ENCODE data around the gene ASB16.

Gene ASB16

GRCh38 chr17:44209786-44210341 is 39.4 kb downstream of the ASB16 start:
- DNase-seq (ENCODE audit: low spot score): no peak

- peak; percentile 90 for DNase-seq (ENCODE audit: low spot score)
Measured at GRCh38 chr17:44210342-44211192, 40.1 kb downstream of the ASB16 start.

- no peak for DNase-seq (ENCODE audit: low spot score)
Measured at GRCh38 chr17:44211281-44212265, 41.1 kb downstream of the ASB16 start.

- no peak for DNase-seq (ENCODE audit: low spot score)
Measured at GRCh38 chr17:44212507-44213402, 42.3 kb downstream of the ASB16 start.

GRCh38 chr17:44213403-44214229 is 43.1 kb downstream of the ASB16 start:
- DNase-seq (ENCODE audit: low spot score): no peak

- DNase-seq (ENCODE audit: low spot score): no peak
Measured at GRCh38 chr17:44214230-44214494, 43.7 kb downstream of the ASB16 start.

GRCh38 chr17:44214896-44215295 is 44.4 kb downstream of the ASB16 start:
- no peak for DNase-seq (ENCODE audit: low spot score)

GRCh38 chr17:44216173-44216572 is 45.7 kb downstream of the ASB16 start:
- no peak for DNase-seq (ENCODE audit: low spot score)

- DNase-seq (ENCODE audit: low spot score): no peak
Measured at GRCh38 chr17:44216694-44217093, 46.2 kb downstream of the ASB16 start.

GRCh38 chr17:44217738-44218343 is 47.3 kb downstream of the ASB16 start:
- no peak for DNase-seq (ENCODE audit: low spot score)

- DNase-seq (ENCODE audit: low spot score): peak; percentile 93
Measured at GRCh38 chr17:44218344-44219107, 48.0 kb downstream of the ASB16 start.

- peak; percentile 25 for DNase-seq (ENCODE audit: low spot score)
Measured at GRCh38 chr17:44219108-44219615, 48.7 kb downstream of the ASB16 start.

GRCh38 chr17:44219616-44220212 is 49.2 kb downstream of the ASB16 start, which contains the start of gene UBTF:
UBTF (minus strand) TSS chr17:44219675; CDS start chr17:44218229, 1,446 bp downstream.
- DNase-seq (ENCODE audit: low spot score): peak; percentile 71

GRCh38 chr17:44220213-44221083 is 49.9 kb downstream of the ASB16 start:
- DNase-seq (ENCODE audit: low spot score): peak; percentile 40

- peak; percentile 85 for DNase-seq (ENCODE audit: low spot score)
Measured at GRCh38 chr17:44221084-44221861, 50.8 kb downstream of the ASB16 start.

GRCh38 chr17:44221862-44222111 is 51.3 kb downstream of the ASB16 start:
- DNase-seq (ENCODE audit: low spot score): no peak
